ENCODE measurements around the gene MICAL3. TPM values are rescaled to one million over a fixed set of nuclear protein-coding genes. Genes with fewer than 3 reads are reported as not detected.

MICAL3 gene
- total RNA-seq, 1 experiment from 2014 or later, result 23.5 TPM

DNA sequence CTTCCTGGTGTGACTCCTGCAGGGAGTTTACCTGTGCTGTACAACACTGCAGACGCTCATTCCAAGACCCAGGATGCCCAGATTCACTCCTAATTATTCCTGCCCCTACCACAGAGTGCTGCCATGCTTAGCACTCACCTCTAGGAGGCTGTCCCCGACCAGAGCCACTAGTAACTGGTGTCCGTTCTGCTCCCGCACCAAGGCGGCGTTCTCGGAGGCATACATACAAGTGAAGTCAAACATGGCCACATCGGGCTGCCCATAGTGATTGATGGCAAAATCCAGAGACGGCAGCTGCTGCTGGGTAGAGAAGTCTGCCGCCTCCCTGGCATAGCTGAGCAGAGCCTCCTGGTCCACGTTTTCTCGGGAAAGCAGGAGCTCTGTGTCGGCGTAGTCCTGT is 127.8 kb downstream of the MICAL3 start:
- Histone ChIP-seq H3K36me3 (peaks cover 77% of the 10 kb centered on the region), H3K9me3 (replicated peaks) (no peaks in the 10 kb centered on the region), H3K4me1 (replicated peaks) (no peaks in the 10 kb centered on the region), H3K4me3 (no peak overlapping the region), H3K27ac (no peak overlapping the region), H3K27me3 (replicated peaks) (no peaks in the 10 kb centered on the region)
- no peak for DNase-seq (ENCODE audit: low read depth in 1 of 2, low spot score in 2 of 2)

DNA sequence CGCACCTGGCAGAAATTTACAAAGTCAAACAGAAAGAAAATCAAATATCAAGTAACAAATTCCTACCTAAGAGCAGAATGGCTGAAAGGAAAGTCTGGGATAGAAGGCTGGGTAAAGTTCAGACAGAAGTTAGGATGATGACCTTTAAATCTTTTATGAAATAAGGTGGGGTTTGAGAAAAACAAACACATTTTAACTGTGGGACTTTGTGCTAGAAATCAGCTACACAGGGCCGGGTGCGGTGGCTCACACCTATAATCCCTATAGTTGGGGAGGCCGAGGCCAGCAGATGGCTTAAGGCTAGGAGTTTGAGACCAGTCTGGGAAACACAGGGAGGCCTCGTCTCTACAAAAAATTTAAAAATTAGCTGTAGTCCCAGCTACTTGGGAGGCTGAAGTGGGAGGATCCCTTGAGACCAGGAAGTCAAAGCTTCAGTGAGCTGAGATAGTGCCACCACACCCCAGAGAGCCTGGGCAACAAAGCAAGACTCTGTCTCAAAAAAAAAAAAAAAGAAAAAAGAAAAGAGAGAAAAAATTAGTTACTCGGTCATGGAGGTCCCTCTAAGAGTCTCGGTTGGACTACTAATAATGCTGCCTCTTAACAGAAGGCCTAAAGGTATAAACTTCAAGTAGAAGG is 130.3 kb downstream of the MICAL3 start:
- no peak for DNase-seq (ENCODE audit: low read depth in 1 of 2, low spot score in 2 of 2)
- H3K4me3 ChIP-seq, result no peak overlapping the region
- H3K4me1 ChIP-seq (replicated peaks), result no peaks in the 10 kb centered on the region
- no peak overlapping the region for H3K27ac ChIP-seq
- H3K36me3 ChIP-seq, result peaks cover 84% of the 10 kb centered on the region
- H3K9me3 ChIP-seq (replicated peaks), result no peaks in the 10 kb centered on the region
- H3K27me3 ChIP-seq (replicated peaks), result no peaks in the 10 kb centered on the region

DNA sequence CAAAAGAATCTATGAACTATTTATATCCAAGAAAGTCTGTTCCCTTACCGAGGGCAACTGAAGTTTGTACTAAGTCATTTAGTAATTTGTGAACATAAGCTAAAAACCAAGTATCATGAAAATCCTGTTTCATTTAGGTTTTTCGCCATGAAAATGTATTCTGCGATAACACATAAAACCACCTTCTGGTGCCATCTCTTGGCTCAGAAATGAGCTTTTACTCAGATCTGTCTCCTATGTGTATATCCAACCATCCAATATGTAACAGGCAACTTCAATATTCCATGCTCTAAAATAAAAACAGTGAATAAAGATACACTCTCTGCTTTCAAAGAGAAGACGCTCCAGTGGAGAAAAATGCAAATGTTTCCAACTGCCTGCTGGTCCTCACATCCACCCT is 132.0 kb downstream of the MICAL3 start:
- Histone ChIP-seq H3K4me3 (no peak overlapping the region), H3K27ac (no peak overlapping the region), H3K9me3 (replicated peaks) (no peaks in the 10 kb centered on the region), H3K36me3 (peaks cover 88% of the 10 kb centered on the region), H3K27me3 (replicated peaks) (no peaks in the 10 kb centered on the region), H3K4me1 (replicated peaks) (no peaks in the 10 kb centered on the region)
- DNase-seq (ENCODE audit: low read depth in 1 of 2, low spot score in 2 of 2), result no peak

DNA sequence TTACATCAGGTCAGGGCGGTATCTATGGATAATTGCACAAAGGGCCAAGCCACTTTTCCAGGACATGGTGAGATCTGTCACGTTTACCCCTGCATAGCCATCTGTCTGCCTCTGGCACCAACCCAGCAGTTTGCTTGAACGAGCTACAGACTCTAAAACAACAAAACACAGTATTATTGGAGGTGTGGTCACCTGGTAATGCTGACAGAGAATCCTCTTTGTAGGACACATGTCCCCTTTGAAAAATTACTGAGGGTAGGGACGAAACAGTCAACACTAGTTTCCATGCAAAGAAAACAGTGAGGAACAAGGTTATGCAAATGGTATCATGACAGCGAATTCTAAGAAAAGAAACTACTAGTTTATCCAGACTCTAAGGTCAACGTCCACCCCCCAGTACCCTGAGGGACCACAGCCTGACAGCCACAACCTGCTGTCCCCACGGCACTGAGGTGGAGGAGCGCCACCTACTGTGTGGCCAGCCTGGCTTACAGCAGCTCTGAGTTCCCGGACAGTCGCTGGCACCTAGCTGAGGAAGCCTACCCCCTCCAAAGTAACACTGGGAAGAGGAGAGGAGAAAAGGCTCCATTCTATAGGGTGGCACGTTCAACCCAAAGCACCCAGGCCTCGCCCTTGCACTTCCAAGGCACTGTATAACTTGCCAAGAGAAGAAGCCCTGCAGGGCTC is 132.7 kb downstream of the MICAL3 start:
- DNase-seq (ENCODE audit: low read depth in 1 of 2, low spot score in 2 of 2), result no peak
- H3K9me3 ChIP-seq (replicated peaks), result no peaks in the 10 kb centered on the region
- no peaks in the 10 kb centered on the region for H3K27me3 ChIP-seq (replicated peaks)
- peaks cover 88% of the 10 kb centered on the region for H3K36me3 ChIP-seq
- H3K27ac ChIP-seq, result no peak overlapping the region
- no peak overlapping the region for H3K4me3 ChIP-seq
- no peaks in the 10 kb centered on the region for H3K4me1 ChIP-seq (replicated peaks)

DNA sequence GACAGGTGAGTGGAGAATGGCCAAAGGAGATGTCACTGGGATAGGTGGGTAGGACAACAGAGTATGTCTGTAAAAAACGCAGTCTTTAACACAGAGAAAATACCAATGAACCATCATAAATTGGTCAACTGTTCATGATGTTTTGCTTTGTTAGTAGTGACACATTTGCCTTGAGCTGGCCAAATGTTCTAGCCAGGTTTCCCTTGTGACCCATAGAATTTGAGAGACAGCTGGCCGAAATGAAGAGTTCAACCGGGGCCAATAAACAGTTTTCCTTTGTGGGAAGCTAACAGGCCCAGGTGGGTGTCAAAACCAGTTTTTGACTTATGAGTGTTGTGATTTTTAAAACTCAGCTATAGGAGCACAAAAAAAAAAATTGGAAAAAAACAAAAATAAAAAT is 133.5 kb downstream of the MICAL3 start:
- no peaks in the 10 kb centered on the region for H3K9me3 ChIP-seq (replicated peaks)
- H3K36me3 ChIP-seq, result peaks cover 88% of the 10 kb centered on the region
- DNase-seq (ENCODE audit: low read depth in 1 of 2, low spot score in 2 of 2), result no peak
- H3K27me3 ChIP-seq (replicated peaks), result no peaks in the 10 kb centered on the region
- H3K4me3 ChIP-seq, result no peak overlapping the region
- H3K4me1 ChIP-seq (replicated peaks), result no peaks in the 10 kb centered on the region
- H3K27ac ChIP-seq, result no peak overlapping the region

DNA sequence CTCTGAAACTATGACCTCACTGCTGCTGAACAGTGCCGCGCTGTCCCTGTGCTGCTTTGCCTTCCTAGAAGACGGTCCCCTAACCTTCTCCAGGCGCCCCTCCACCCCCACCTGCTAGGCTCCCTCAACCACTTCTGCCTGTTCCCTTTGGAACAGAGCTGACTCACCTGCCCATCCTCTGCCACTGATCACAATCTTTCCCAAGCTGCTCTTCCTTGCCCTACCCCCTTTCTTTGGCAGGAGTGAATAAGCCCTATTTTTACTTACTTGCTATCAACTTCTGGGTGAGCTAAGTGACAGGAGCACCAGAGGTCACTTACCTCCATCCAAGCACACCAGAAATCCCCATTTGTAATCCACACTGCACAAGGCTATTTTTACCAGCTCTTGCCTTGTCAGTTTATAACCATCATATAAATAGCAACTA is 134.1 kb downstream of the MICAL3 start:
- H3K4me1 ChIP-seq (replicated peaks), result no peaks in the 10 kb centered on the region
- no peak overlapping the region for H3K27ac ChIP-seq
- H3K4me3 ChIP-seq, result no peak overlapping the region
- H3K9me3 ChIP-seq (replicated peaks), result no peaks in the 10 kb centered on the region
- H3K27me3 ChIP-seq (replicated peaks), result no peaks in the 10 kb centered on the region
- DNase-seq (ENCODE audit: low read depth in 1 of 2, low spot score in 2 of 2), result no peak
- H3K36me3 ChIP-seq, result peaks cover 91% of the 10 kb centered on the region

DNA sequence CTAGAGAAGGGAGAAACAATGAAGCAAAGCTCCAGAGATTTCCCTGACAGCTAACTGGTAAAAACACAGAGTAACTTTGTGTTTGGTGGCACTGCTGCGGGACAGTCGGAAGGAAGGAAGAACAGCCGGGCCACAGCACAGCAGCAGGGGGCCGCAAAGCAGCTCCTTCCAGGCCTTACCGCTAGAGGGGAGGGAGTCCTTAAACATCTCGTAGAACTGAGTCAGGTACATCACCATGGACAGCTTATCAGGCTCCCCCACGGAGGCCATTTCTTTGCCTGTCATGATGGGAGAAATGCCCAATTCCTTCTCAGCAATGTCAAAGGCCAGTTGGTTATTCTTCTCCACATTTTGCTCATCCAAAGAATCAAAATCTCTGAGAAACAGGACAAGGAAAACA is 135.5 kb downstream of the MICAL3 start:
- Histone ChIP-seq H3K27me3 (replicated peaks) (no peaks in the 10 kb centered on the region), H3K4me1 (replicated peaks) (no peaks in the 10 kb centered on the region), H3K9me3 (replicated peaks) (no peaks in the 10 kb centered on the region), H3K27ac (no peak overlapping the region), H3K4me3 (no peak overlapping the region), H3K36me3 (peaks cover 90% of the 10 kb centered on the region)
- DNase-seq (ENCODE audit: low read depth in 1 of 2, low spot score in 2 of 2), result no peak

DNA sequence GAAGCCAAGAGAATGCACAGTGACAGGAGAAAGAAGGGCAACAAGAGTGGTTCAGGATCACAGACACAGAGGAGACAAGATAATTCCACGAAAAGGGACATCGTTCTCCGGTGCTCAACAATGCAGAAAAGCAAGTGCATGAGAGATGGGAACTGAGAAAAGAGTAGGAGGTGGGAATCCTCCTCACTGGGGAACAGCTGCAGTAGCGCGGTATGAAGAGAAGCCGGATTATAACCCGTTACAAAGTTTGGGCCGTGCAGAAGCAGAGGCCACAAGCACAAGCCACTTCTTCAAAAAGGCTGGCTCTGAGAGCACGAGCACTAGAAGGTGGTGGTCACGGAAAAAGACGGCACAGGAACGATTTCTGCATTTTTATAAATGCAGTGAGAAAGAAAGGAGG is 135.9 kb downstream of the MICAL3 start:
- Histone ChIP-seq H3K27ac (no peak overlapping the region), H3K4me1 (replicated peaks) (no peaks in the 10 kb centered on the region), H3K36me3 (peaks cover 90% of the 10 kb centered on the region), H3K9me3 (replicated peaks) (no peaks in the 10 kb centered on the region), H3K27me3 (replicated peaks) (no peaks in the 10 kb centered on the region), H3K4me3 (no peak overlapping the region)
- DNase-seq (ENCODE audit: low read depth in 1 of 2, low spot score in 2 of 2), result no peak

DNA sequence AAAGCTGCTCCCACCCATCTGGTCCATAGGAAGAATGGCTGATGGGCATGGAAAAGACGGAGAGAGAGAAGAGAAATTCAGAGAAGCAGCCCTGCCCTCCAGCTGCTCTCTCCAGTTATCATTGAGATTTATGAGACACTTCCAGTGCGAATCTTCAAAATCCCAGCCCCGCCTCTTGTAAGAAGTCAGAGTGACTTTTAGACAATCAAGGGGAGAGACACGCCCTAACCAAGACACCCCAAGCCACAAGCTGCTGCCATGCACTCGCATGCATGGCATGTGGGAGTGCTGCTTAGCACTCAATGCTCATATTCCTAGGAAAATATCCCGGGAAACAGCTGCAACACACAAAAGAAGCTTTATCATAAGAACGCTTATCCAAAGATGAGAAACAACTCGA is 139.5 kb downstream of the MICAL3 start:
- no peak for DNase-seq (ENCODE audit: low read depth in 1 of 2, low spot score in 2 of 2)
- Histone ChIP-seq H3K27me3 (replicated peaks) (no peaks in the 10 kb centered on the region), H3K4me1 (replicated peaks) (no peaks in the 10 kb centered on the region), H3K36me3 (peaks cover 74% of the 10 kb centered on the region), H3K9me3 (replicated peaks) (no peaks in the 10 kb centered on the region), H3K4me3 (no peak overlapping the region), H3K27ac (no peak overlapping the region)

DNA sequence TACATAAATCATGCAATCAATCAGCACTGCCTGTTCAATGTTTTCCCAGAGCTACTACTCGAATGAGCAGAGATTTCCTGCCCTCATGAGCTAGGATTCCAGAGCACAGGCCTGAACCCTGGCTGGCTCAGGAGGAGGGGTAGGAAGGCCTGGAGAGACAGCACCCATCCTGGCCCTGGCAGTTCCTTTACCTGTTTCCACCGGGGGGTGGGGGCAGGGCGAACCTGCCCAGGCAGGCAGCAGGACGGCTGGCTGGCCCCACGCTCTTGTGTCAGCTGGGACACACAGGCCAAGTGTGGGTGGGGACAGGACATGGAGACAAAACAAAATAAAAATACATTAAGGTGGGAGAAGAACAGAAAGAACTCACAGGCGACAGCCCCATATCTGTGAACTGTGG is 140.3 kb downstream of the MICAL3 start:
- Histone ChIP-seq H3K27ac (no peak overlapping the region), H3K4me1 (replicated peaks) (no peaks in the 10 kb centered on the region), H3K9me3 (replicated peaks) (no peaks in the 10 kb centered on the region), H3K36me3 (peaks cover 76% of the 10 kb centered on the region), H3K4me3 (no peak overlapping the region), H3K27me3 (replicated peaks) (no peaks in the 10 kb centered on the region)
- DNase-seq (ENCODE audit: low read depth in 1 of 2, low spot score in 2 of 2), result no peak

DNA sequence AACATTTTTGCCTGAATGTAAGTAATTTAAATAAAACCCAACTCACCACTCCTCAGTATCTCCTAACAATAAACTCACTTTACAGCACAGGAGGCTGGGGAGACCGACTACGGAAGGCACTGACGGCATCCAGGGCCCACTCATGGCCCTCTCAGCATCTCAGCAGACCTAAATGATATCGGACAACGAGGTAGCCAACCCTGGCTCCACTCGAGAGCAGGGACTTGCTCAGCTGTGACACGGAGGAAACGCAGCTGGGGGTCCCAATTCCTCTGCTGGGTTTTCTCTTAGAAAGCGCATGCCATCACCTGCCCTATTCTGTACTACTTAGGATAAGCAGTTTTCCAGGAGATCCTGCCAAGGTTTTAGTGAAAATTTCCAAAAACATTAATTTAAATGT is 141.0 kb downstream of the MICAL3 start:
- H3K36me3 ChIP-seq, result peaks cover 69% of the 10 kb centered on the region
- H3K27me3 ChIP-seq (replicated peaks), result no peaks in the 10 kb centered on the region
- no peak for DNase-seq (ENCODE audit: low read depth in 1 of 2, low spot score in 2 of 2)
- no peaks in the 10 kb centered on the region for H3K9me3 ChIP-seq (replicated peaks)
- no peak overlapping the region for H3K27ac ChIP-seq
- H3K4me3 ChIP-seq, result no peak overlapping the region
- H3K4me1 ChIP-seq (replicated peaks), result no peaks in the 10 kb centered on the region

DNA sequence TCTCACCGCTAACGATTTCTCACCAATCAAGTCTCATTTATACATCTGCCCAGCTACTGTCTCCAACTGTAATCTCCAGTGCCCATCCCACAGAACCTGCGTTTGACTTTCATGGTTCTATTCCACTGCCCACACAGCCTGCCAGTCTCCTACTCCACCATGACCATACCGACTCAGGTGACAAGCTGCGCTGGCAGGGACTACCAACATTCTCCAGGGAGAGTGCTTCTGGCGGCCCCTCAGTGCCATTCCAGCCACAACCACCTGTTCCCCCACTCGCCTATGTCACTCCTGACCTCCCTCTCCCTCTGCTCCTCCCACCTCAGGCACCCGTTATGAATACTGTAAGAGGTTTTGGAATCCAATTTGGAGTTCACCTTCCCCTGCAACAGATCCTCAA is 141.6 kb downstream of the MICAL3 start:
- Histone ChIP-seq H3K9me3 (replicated peaks) (no peaks in the 10 kb centered on the region), H3K4me3 (no peak overlapping the region), H3K27me3 (replicated peaks) (no peaks in the 10 kb centered on the region), H3K36me3 (peaks cover 63% of the 10 kb centered on the region), H3K4me1 (replicated peaks) (no peaks in the 10 kb centered on the region), H3K27ac (no peak overlapping the region)
- no peak for DNase-seq (ENCODE audit: low read depth in 1 of 2, low spot score in 2 of 2)

DNA sequence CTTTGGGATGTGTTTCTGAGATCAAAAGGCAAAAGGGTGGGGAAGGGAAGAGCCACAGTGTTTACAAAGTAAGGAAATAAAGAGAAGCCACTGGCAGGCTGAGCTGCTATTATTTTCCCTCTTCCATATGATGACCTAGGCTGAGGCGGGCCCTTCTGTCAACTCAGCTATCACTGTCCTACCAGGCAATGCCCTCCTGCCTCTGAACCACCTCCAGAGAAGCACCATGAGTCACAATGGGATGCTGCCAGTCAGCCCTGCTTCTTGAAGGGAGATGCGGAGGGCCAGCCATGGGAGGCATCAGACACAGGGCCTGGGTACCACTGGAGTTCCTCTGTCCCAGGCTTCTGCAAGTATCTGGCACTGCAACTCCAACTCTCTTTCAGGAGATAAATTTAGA is 142.2 kb downstream of the MICAL3 start:
- Histone ChIP-seq H3K4me3 (no peak overlapping the region), H3K27ac (no peak overlapping the region), H3K9me3 (replicated peaks) (no peaks in the 10 kb centered on the region), H3K4me1 (replicated peaks) (no peaks in the 10 kb centered on the region), H3K36me3 (peaks cover 57% of the 10 kb centered on the region), H3K27me3 (replicated peaks) (no peaks in the 10 kb centered on the region)
- no peak for DNase-seq (ENCODE audit: low read depth in 1 of 2, low spot score in 2 of 2)

DNA sequence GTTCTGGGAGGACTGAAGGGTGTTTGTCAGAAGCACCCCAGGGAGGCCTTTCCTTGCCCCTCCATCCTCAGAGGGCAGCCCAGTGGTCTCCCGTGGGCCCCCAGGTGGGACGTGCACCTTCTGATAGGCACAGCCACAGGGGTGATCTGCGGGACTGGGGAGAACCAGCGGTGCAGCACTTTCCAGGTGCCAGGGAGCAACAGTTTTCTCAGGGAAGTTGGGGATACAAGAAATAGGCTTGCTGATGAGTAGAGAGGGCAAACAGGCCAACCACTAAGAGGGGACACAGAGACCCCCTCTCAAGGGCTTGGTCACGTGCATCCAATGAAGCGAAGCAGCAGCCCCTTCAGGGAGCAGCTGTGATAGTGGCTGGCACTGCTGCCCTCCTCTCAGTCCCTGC is 143.0 kb downstream of the MICAL3 start:
- no peak for DNase-seq (ENCODE audit: low read depth in 1 of 2, low spot score in 2 of 2)
- H3K36me3 ChIP-seq, result peaks cover 52% of the 10 kb centered on the region

DNA sequence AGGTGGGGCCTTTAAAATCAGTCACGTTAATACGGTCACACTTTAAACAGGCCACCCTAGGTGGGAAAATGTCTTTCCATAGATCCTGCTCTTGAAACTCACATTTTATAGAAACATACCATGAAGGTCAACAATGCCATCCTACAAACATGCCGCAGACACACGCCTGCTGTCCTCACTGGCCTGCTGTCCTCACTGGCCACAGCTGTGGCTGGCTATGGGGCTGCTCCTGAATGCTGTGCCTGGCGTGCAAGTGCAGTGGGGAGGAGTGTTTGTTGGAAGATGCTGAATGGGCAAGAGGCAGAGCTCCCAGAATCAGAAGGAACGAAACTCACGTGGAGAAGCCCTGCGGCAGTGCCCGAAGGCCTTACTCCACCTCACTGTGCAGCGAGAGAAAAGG is 143.9 kb downstream of the MICAL3 start:
- Histone ChIP-seq H3K36me3 (peaks cover 43% of the 10 kb centered on the region), H3K27me3 (replicated peaks) (no peaks in the 10 kb centered on the region), H3K4me1 (replicated peaks) (no peaks in the 10 kb centered on the region), H3K9me3 (replicated peaks) (no peaks in the 10 kb centered on the region), H3K4me3 (no peak overlapping the region), H3K27ac (no peak overlapping the region)
- DNase-seq (ENCODE audit: low read depth in 1 of 2, low spot score in 2 of 2), result no peak

More for the DNA sequence above, 143.0 kb downstream of the MICAL3 start:
- H3K27me3 ChIP-seq (replicated peaks), result no peaks in the 10 kb centered on the region
- H3K4me3 ChIP-seq, result no peak overlapping the region
- H3K9me3 ChIP-seq (replicated peaks), result no peaks in the 10 kb centered on the region
- no peak overlapping the region for H3K27ac ChIP-seq
- no peaks in the 10 kb centered on the region for H3K4me1 ChIP-seq (replicated peaks)

All from SJSA1 (cell line).